ENCODE results near the gene SOCS2. TPM values are rescaled to one million over a fixed set of nuclear protein-coding genes. Genes with fewer than 3 reads are reported as not detected.

Gene SOCS2, protein sequence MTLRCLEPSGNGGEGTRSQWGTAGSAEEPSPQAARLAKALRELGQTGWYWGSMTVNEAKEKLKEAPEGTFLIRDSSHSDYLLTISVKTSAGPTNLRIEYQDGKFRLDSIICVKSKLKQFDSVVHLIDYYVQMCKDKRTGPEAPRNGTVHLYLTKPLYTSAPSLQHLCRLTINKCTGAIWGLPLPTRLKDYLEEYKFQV
- polyA plus RNA-seq (2012; ENCODE audit: missing spikeins): 7.1 TPM

DNA sequence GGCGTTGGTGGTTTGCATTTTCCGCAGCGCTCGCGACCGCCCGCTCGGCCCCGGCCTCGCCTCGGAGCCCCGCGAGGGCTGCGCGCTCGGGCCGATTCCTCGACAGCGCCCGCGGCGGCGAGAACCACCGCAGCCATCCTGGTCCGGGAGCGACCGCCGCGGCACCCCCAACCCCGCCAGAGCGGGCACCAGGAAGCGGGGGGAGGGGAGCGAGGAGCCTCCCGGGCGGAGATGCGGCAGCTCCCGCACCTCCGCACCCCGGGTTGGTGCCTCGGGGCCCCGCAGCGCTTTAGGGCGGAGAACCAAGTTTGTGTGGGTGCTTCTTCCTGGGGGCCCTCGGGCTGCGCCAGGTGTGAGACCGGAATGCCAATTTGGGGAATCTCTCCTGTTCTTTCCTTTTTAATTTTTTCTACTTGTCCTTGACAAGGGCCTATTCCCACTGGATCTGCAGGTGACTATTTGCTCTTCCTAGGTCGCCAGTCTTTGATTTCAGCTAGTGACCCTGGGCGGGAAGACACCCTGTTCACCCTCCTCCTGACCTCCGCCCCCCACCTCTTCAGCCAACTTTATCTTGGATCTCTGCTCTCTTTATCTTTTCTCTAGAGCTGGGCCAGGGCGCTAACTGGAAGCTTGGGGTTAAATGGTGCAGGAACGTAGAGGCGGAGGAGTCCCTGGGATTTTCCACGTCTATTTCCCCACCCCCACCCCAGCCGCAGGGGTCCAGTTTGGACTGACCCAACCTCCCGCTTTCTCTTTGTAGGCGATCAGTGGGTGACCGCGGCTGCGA, at the start of gene SOCS2:
SOCS2 (plus strand) TSS at position 751 of the 787 bp plus-strand sequence. CDS start 223 bp downstream, outside the sequence.
- no peak for DNase-seq (ENCODE audit: insufficient read length)
- TF ChIP-seq POLR2AphosphoS5 (IDR thresholded peaks at IDR 0.05; ENCODE audit: low read depth, low read length) (no peak), TAF1 (IDR thresholded peaks at IDR 0.05; ENCODE audit: borderline replicate concordance, low read depth, low read length) (no peak), POLR2A (IDR thresholded peaks at IDR 0.05; ENCODE audit: low read depth, low read length) (no peak)
- no peak for FAIRE-seq

- TF ChIP-seq TAF1 (IDR thresholded peaks at IDR 0.05; ENCODE audit: borderline replicate concordance, low read depth, low read length) (no peak), POLR2AphosphoS5 (IDR thresholded peaks at IDR 0.05; ENCODE audit: low read depth, low read length) (no peak), POLR2A (IDR thresholded peaks at IDR 0.05; ENCODE audit: low read depth, low read length) (no peak)
- FAIRE-seq: no peak
- DNase-seq (ENCODE audit: insufficient read length): no peak
Observed at GRCh38 chr12:93524386-93525133, 47.9 kb upstream of the SOCS2 start.

DNA sequence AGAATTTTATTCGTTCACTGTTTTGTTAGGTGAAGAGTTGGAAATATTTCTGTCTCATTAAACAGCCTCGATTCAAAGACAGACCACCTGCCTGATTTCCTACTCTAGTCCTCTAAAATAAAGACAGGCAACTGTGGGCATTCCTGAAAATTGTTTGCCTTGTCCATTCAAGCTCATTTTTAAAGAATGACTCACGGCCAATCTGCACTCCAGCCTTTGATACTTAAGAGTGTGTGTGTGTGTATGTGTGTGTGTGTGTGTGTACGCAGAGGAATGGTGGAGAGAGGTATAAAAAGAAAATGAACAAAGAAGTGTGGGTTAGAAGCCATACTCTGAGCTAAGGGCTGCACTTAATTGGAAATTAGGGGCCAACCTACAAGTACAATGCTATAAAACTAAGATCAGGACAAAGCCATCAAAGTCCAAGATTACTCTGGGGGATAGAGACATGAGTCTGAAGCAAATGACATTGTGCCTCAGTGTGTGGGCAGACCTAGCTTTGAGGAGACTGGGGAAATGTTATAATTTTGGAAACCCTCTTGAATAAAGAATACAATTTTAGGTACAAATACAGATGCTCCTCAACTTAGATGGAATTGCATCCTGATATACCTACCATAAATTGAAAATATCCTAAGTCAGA, 45.6 kb upstream of the SOCS2 start:
- DNase-seq (ENCODE audit: insufficient read length): no peak
- no peak for FAIRE-seq
- TF ChIP-seq TAF1 (IDR thresholded peaks at IDR 0.05; ENCODE audit: borderline replicate concordance, low read depth, low read length) (no peak), POLR2AphosphoS5 (IDR thresholded peaks at IDR 0.05; ENCODE audit: low read depth, low read length) (no peak), POLR2A (IDR thresholded peaks at IDR 0.05; ENCODE audit: low read depth, low read length) (no peak)

DNA sequence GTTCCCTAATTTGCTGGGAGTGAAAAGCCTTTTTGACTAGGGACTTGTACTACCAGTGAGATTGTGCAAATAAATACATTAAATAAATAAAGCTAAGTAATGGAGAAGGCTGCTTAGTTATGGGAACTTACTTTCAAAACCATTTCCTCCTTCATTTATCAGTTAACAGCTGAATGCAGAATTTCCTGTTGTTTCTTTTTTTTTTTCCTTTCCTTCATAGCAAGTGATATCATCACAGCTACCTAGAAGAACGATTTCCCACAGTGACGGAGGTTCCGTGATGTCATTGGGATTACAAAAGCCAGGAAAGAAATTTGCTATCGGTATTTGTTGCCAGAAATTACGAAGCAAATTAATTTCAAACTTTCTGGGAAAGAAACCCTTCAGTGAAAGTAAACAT, 42.1 kb upstream of the SOCS2 start:
- DNase-seq (ENCODE audit: insufficient read length): no peak
- TF ChIP-seq POLR2AphosphoS5 (IDR thresholded peaks at IDR 0.05; ENCODE audit: low read depth, low read length): no peak
- no peak for FAIRE-seq

DNA sequence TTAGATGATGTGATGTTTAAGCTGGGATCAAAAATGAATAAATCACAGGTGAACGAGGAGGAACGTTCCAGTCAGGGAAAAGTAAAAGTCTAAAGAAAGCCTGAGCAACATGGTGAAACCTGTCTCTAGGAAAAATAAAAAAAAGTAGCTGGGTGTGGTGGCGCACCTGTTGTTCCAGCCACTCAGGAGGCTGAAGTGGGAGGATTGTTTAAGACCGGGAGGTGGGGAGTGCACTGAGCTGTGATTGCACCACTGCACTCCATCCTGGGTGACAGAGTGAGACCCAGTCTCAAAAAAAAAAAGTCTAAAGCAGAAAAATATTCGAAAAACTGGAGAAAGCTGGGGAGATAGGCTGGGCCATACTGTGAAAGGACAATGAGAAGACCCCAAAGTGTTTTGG, 39.2 kb upstream of the SOCS2 start:
- TF ChIP-seq POLR2A (IDR thresholded peaks at IDR 0.05; ENCODE audit: low read depth, low read length): no peak
- TF ChIP-seq POLR2AphosphoS5 (IDR thresholded peaks at IDR 0.05; ENCODE audit: low read depth, low read length): no peak
- no peak for TF ChIP-seq TAF1 (IDR thresholded peaks at IDR 0.05; ENCODE audit: borderline replicate concordance, low read depth, low read length)
- DNase-seq (ENCODE audit: insufficient read length) (no peak), FAIRE-seq (no peak)

DNA sequence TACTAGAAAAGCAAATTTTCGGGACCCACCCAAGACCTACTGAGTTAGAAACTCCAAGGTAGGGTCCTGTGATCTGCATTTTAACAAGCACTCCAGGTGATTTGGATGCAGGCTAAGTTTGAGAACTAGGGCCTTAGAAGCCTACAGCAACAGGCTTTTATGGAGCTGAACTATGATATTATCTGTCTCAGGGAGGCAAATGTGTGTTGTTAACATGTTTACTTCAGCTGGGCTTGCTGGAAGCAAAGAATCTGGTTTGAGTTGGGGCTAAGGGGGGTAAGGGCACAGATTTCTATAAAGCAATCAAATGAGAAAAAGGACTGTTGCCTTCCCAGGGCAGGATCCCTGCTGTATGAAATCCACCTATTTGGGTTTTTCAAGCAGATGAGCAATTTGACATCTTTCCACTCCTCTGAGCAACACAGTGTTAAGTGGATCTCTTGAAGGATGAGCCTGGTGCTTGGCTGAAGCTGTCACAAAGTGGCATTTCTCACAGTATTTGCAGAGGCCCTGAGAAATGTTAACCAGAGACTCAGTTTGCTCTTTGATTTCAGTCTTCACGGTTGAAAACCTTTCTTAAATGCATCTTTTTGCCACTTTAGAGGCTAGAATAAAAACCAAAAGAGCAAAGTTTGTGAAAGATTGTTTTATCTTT, 36.2 kb upstream of the SOCS2 start:
- DNase-seq (ENCODE audit: insufficient read length) (no peak), FAIRE-seq (no peak)
- TF ChIP-seq POLR2AphosphoS5 (IDR thresholded peaks at IDR 0.05; ENCODE audit: low read depth, low read length) (no peak), POLR2A (IDR thresholded peaks at IDR 0.05; ENCODE audit: low read depth, low read length) (no peak), TAF1 (IDR thresholded peaks at IDR 0.05; ENCODE audit: borderline replicate concordance, low read depth, low read length) (no peak)

DNA sequence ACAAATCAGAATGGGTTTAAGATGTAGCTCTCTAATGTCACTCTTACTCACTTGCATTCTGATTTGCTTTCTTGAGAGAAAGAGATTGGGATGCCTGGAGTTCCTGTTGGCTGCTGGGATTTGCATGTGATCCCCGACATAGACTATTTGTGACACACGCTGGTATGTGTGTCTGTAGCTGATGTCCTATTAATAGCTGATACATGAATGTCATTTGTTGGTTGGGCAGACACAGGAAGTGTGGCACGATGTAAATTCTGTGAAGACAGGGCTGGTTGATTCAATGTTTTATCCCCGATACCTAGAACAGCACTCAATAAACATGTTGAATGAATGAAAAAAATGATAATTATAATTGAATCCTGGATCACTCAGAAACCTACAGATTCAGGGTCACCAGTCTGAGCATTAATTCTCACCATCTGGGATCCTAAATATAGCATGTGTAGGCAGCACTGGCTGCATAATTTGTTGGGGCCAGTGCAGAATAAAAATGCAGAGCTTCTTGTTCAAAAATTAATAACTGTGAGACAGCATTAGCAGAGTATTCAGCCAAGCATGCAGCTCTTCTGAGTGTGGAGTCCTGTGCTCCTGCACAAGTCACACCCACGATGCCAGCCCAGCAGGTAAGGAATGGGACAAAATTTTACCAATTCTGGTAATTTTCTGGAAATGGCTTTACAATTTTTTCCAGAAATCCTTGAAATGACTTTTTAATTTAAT, 35.5 kb upstream of the SOCS2 start:
- no peak for FAIRE-seq
- DNase-seq (ENCODE audit: insufficient read length): no peak
- TF ChIP-seq POLR2AphosphoS5 (IDR thresholded peaks at IDR 0.05; ENCODE audit: low read depth, low read length) (no peak), TAF1 (IDR thresholded peaks at IDR 0.05; ENCODE audit: borderline replicate concordance, low read depth, low read length) (no peak), POLR2A (IDR thresholded peaks at IDR 0.05; ENCODE audit: low read depth, low read length) (no peak)

DNA sequence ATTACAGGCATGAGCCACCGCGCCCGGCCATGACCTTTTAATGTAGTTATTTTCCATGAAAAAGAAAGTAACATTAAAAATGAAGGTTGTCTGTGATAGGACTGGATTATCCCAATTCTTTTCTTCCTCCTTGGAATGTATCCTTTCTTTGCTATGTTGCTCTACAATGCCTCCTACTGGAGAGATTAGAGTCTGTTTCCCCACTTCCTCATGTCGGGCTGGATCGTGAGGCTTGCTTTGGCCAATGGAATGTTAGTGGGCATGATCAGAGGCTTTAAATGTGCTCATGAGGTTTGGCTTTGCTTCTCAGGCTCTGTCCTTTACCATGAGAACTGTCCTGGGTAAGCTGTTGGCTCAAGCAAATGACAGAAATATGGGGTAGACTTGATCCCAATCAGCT, 34.7 kb upstream of the SOCS2 start:
- TF ChIP-seq TAF1 (IDR thresholded peaks at IDR 0.05; ENCODE audit: borderline replicate concordance, low read depth, low read length): no peak
- FAIRE-seq (no peak), DNase-seq (ENCODE audit: insufficient read length) (no peak)

- DNase-seq (ENCODE audit: insufficient read length): no peak
- no peak for FAIRE-seq
- TF ChIP-seq POLR2AphosphoS5 (IDR thresholded peaks at IDR 0.05; ENCODE audit: low read depth, low read length) (no peak), TAF1 (IDR thresholded peaks at IDR 0.05; ENCODE audit: borderline replicate concordance, low read depth, low read length) (no peak), POLR2A (IDR thresholded peaks at IDR 0.05; ENCODE audit: low read depth, low read length) (no peak)
Observed at GRCh38 chr12:93539821-93540220, 32.7 kb upstream of the SOCS2 start.

DNA sequence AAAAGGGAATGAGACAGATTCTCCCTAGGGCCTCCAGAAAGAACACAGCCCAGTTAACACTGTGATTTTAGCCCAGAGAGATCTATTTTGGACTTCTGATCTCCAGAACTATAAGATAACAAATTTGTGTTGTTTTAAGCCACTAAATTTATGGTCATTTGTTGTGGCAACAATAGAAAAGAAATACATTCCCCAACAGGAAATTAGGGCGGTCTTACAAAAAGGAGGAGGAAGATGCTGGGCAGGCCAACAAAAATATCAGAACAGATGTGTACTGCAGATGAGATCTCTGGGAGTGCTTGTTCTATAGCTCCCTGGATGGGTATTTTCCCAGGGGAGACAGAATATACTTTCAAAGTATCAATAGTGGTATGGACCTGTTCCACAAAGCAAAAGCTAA, 32.0 kb upstream of the SOCS2 start:
- no peak for DNase-seq (ENCODE audit: insufficient read length)
- TF ChIP-seq TAF1 (IDR thresholded peaks at IDR 0.05; ENCODE audit: borderline replicate concordance, low read depth, low read length) (no peak), POLR2A (IDR thresholded peaks at IDR 0.05; ENCODE audit: low read depth, low read length) (no peak), POLR2AphosphoS5 (IDR thresholded peaks at IDR 0.05; ENCODE audit: low read depth, low read length) (no peak)
- no peak for FAIRE-seq

Data from GM12892 (cell line).